Right atrium auricular region (tissue), 2 donors: ENCODE measurements around the gene RIMBP3B. TPM values are rescaled to one million over a fixed set of nuclear protein-coding genes. Genes with fewer than 3 reads are reported as not detected.
"Not testable (repeated sequence)": the region's sequence is repeated elsewhere in the genome, so short reads cannot be mapped to it uniquely, and the experiment has no call there.

Experiments
- DNase-seq: peaks from one replicate; pipeline ENCODE4 v3.0.0-alpha.2; 2019; ENCODE audit warnings: low spot score
- H3K27ac ChIP-seq, 2 donors: fragments of 200-600 bp; sonication (generic); 1 replicate in 1 of 2; 2 replicates in 1 of 2; pipeline ENCODE4 v1.5.1; 2016 to 2019
- H3K27me3 ChIP-seq, 2 donors: fragments of 200-600 bp; sonication (generic); one replicate each; pipeline versions ENCODE4 v1.5.1 to v1.6.0; 2017 to 2019
- H3K36me3 ChIP-seq: fragments of 200-600 bp; sonication (generic); one replicate; pipeline ENCODE4 v1.5.1; 2016
- H3K4me1 ChIP-seq, 2 donors: fragments of 200-600 bp; sonication (generic); one replicate each; pipeline versions ENCODE4 v1.5.1 to v1.6.0; 2017 to 2019
- H3K4me3 ChIP-seq, 2 donors: fragments of 200-600 bp; sonication (generic); 1 replicate in 1 of 2; 2 replicates in 1 of 2; pipeline ENCODE4 v1.5.1; 2017 to 2019; ENCODE audit warnings: mild to moderate bottlenecking in 1 of 2, moderate library complexity in 1 of 2
- H3K9me3 ChIP-seq, 2 donors: fragments of 200-600 bp; sonication (generic); one replicate each; pipeline ENCODE4 v1.5.1; 2019
- total RNA-seq, 2 donors: library from RNA; depleted of rRNA; stranded (reverse); fragments of >200 nt; gene quantifications; one replicate each; pipeline ENCODE4 v1.1.0, GENCODE V29; 2016

The RIMBP3B gene
- total RNA-seq, 2 donors from 2014 or later, result 0.08 TPM; not detected in 1

- H3K27ac ChIP-seq, H3K4me3 ChIP-seq, H3K36me3 ChIP-seq, H3K27me3 ChIP-seq, H3K9me3 ChIP-seq, H3K4me1 ChIP-seq, DNase-seq: not testable (repeated sequence)
Observed at GRCh38 chr22:21435998-21436810, 52.7 kb downstream of the RIMBP3B start.

DNA sequence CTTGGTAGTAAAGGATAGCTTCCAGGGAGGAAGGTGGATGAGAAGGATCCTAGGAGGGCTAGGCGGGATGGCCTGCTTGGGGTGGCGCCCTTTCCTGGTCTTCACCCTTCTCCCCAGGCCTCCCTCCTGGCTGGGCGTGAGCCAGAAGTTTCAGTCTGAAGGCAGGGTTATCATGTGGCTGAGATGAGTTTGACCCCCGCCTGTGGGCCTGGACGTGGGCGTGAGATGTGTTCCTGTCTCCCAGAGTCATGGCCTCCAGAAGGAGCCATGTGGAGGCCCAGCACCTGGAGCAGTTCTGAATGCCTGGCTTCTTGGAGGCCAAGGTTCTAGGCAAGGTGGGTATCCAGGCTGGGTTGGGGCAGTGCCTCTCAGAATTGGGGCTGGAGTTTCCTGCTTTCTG, 54.5 kb downstream of the RIMBP3B start:
- DNase-seq, H3K9me3 ChIP-seq, H3K4me1 ChIP-seq: not testable (repeated sequence)

More for the DNA sequence above, 54.5 kb downstream of the RIMBP3B start:
- H3K36me3 ChIP-seq, H3K4me3 ChIP-seq, H3K27me3 ChIP-seq, H3K27ac ChIP-seq: not testable (repeated sequence)

Other genes with a start within 250 kb of the RIMBP3B start
- 1 to 10 TPM; 1.8 to 3.3 TPM for gene HIC2, start 33.6 kb downstream of the RIMBP3B start, total RNA-seq
- gene TMEM191C, start 83.6 kb downstream of the RIMBP3B start, total RNA-seq, result 1 to 10 TPM; 1.3 TPM
- gene RIMBP3C, start 167.7 kb downstream of the RIMBP3B start, total RNA-seq, result under 1 TPM in 1 of 2 donors, not detected in 1; 0.04 TPM
- 10 to 100 TPM; 46.9 to 62.2 TPM for gene UBE2L3, start 184.0 kb downstream of the RIMBP3B start, total RNA-seq
- 10 to 100 TPM; 15.2 to 20.5 TPM for gene YDJC, start 246.3 kb downstream of the RIMBP3B start, total RNA-seq
- gene CCDC116, start 249.0 kb downstream of the RIMBP3B start, total RNA-seq, result not detected